C4-2B (cell line): ENCODE data around the gene CCDC141.

Experiments
- CTCF ChIP-seq: fragments of 450-650 bp; conservative IDR thresholded peaks from 2 replicates; pipeline ENCODE4 v1.5.1; 2017; ENCODE audit warnings: mild to moderate bottlenecking
- ZFX ChIP-seq: fragments of 450-650 bp; IDR thresholded peaks from 2 replicates; pipeline ENCODE4 v1.6.1; 2017

GRCh38 chr2:178954049-178954448 is 95.9 kb downstream of the CCDC141 start:
- TF ChIP-seq CTCF (no peak), ZFX (no peak)
